Endodermal cell (in vitro differentiated cells): Measurements from ENCODE around the gene SNX30. TPM values are rescaled to one million over a fixed set of nuclear protein-coding genes. Genes with fewer than 3 reads are reported as not detected.

Source experiments
- DNase-seq: peaks from one replicate; pipeline ENCODE4 v3.0.0-alpha.2; 2017
- H3K27ac ChIP-seq: 2 replicates; pipeline ENCODE4 v1.5.1; 2013; ENCODE audit warnings: mild to moderate bottlenecking, low read depth, low read length, moderate library complexity
- H3K27me3 ChIP-seq: 2 replicates; pipeline ENCODE4 v1.6.1; 2013; ENCODE audit warnings: mild to moderate bottlenecking, low read length, moderate library complexity; ENCODE audit not compliant: insufficient read depth, control insufficient read depth, poor library complexity, severe bottlenecking
- H3K36me3 ChIP-seq: 2 replicates; pipeline ENCODE4 v1.7.0; 2013; ENCODE audit warnings: mild to moderate bottlenecking, low read length, moderate library complexity; ENCODE audit not compliant: control insufficient read depth, insufficient read depth
- H3K4me1 ChIP-seq: one replicate; pipeline ENCODE4 v1.7.0; 2013; ENCODE audit warnings: low read length; ENCODE audit not compliant: control insufficient read depth, insufficient read depth
- H3K4me3 ChIP-seq: 2 replicates; pipeline ENCODE4 v1.5.1; 2013; ENCODE audit warnings: mild to moderate bottlenecking, low read length, moderate library complexity
- H3K9ac ChIP-seq: 2 replicates; pipeline ENCODE4 v1.6.1; 2013; ENCODE audit warnings: mild to moderate bottlenecking, low read length, moderate library complexity; ENCODE audit not compliant: poor library complexity, severe bottlenecking; ENCODE audit errors: extremely low read depth
- H3K9me3 ChIP-seq: 2 replicates; pipeline ENCODE4 v1.6.1; 2013; ENCODE audit warnings: mild to moderate bottlenecking, low read length, moderate library complexity; ENCODE audit not compliant: control insufficient read depth
- H3K27ac Mint-ChIP-seq: 2 replicates; pipeline ENCODE4 v1.8.0; 2020; ENCODE audit warnings: mixed read lengths
- H3K27me3 Mint-ChIP-seq: 2 replicates; pipeline ENCODE4 v1.8.0; 2021; ENCODE audit warnings: mild to moderate bottlenecking, mixed read lengths; ENCODE audit not compliant: insufficient read depth
- H3K36me3 Mint-ChIP-seq: 2 replicates; pipeline ENCODE4 v1.8.0; 2020; ENCODE audit warnings: low read depth, mixed read lengths
- H3K4me1 Mint-ChIP-seq: 2 replicates; pipeline ENCODE4 v1.8.0; 2020; ENCODE audit warnings: mixed read lengths
- H3K4me3 Mint-ChIP-seq: 2 replicates; pipeline ENCODE4 v1.8.0; 2020; ENCODE audit warnings: mild to moderate bottlenecking, moderate library complexity, mixed read lengths
- H3K9me3 Mint-ChIP-seq: 2 replicates; pipeline ENCODE4 v1.8.0; 2020; ENCODE audit warnings: mild to moderate bottlenecking, mixed read lengths
- WGBS, 2 experiments: methylation state at CpG; one replicate each; pipeline versions ENCODE4 v1.1.5 to v1.1.7; 2013; ENCODE audit warnings: missing lambda C conversion rate in 2 of 2, mixed read lengths in 1 of 2; ENCODE audit not compliant: insufficient coverage in 1 of 2, insufficient read length in 1 of 2; 5-methylcytosine and 5-hydroxymethylcytosine counted together
- total RNA-seq, 2 donors: library from RNA; stranded (reverse); fragmentation: NEBNext Ultra II Directional in 1 of 2; extraction: Animal tissue kit (Norgen Biotek cat#: 25700) in 1 of 2; gene quantifications; 2 replicates in 1 of 2; 3 replicates in 1 of 2; pipeline ENCODE4 v1.2.1, GENCODE V29; 2021
- TF ChIP-seq, protein P1 (sequence below): fragments of 200-600 bp; sonication (generic); conservative IDR thresholded peaks from 2 replicates; pipeline ENCODE4 v1.5.0; 2021; ENCODE audit warnings: antibody characterized with exemption, mild to moderate bottlenecking

The SNX30 gene
- total RNA-seq, 2 donors from 2014 or later = 11.8 to 14.8 TPM

DNA sequence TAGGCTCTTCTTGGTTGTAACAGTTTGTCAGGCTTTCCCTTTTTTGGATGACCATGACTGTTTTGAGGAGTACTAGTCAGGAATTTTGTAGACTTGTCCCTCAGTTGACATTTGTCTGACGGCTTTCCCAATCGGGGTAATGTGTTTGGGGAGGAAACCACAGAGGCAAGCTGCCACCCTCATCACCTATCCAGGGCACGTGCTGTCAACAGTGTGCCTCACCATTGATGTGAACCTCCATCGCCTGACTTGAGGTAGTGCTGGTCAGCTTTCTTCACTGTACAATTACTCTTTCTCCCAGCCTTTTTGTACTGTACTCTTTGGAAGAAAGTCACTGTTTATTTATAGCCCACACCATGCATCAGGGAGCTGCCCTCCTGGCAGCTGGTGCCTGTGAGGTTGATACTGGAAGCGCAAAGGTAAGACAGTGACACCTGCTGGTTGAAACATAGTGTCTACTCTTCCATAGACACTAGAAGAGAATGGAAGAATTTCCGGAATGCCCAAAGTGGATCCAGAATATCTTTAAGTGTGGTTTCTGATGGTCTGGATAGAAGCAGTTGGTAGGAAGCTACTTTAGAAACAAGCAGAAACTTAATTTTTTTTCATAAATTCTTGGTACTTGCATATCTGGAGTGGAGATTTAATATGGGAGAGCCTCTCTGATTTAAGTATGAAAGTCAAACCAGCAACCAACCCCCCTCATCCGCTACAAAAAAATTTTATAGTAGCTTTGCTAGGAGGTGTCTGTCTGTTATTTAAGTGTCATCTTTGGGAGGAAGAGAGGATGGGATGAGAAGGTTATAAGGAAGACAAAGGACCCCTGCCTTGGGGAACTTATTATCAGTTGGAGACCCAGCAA lies 69.3 kb downstream of the SNX30 start:
- Histone ChIP-seq H3K27me3 (no peaks in the 10 kb centered on the region), H3K36me3 (no peaks in the 10 kb centered on the region), H3K27ac (no peak overlapping the region), H3K4me3 (no peak overlapping the region), H3K9ac (no peak overlapping the region), H3K4me1 (no peaks in the 10 kb centered on the region), H3K9me3 (no peaks in the 10 kb centered on the region)
- Mint-ChIP-seq H3K4me1 (no peaks in the 10 kb centered on the region), H3K4me3 (no peak overlapping the region), H3K27me3 (no peaks in the 10 kb centered on the region), H3K36me3 (peaks cover 19% of the 10 kb centered on the region), H3K9me3 (no peaks in the 10 kb centered on the region), H3K27ac (no peak overlapping the region)
- TF ChIP-seq, protein P1, sequence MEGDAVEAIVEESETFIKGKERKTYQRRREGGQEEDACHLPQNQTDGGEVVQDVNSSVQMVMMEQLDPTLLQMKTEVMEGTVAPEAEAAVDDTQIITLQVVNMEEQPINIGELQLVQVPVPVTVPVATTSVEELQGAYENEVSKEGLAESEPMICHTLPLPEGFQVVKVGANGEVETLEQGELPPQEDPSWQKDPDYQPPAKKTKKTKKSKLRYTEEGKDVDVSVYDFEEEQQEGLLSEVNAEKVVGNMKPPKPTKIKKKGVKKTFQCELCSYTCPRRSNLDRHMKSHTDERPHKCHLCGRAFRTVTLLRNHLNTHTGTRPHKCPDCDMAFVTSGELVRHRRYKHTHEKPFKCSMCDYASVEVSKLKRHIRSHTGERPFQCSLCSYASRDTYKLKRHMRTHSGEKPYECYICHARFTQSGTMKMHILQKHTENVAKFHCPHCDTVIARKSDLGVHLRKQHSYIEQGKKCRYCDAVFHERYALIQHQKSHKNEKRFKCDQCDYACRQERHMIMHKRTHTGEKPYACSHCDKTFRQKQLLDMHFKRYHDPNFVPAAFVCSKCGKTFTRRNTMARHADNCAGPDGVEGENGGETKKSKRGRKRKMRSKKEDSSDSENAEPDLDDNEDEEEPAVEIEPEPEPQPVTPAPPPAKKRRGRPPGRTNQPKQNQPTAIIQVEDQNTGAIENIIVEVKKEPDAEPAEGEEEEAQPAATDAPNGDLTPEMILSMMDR = peak; percentile 84
- DNase-seq = peak; percentile 68
- 80 to 85% methylated on average over 5 to 7 of the region's 7 CpGs for WGBS, 2 experiments

DNA sequence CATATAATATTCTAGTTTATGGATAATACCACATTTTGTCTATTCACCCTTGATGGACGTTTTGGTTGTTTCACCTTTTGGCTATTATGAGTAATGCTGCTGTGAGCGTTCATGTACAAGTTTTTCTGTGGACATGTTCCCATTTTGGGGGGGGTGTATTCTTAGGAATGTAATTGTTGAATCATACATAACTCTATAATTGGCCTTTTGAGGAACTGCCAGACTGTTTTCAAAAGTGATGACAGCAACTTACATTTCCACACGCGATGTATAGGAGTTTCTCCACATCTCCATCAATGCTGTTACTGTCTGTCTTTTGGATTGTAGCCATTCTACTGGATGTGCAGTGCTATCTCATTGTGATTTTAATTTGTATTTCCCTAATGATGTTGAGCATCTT lies 70.3 kb downstream of the SNX30 start:
- TF ChIP-seq, protein P1 = no peak

DNA sequence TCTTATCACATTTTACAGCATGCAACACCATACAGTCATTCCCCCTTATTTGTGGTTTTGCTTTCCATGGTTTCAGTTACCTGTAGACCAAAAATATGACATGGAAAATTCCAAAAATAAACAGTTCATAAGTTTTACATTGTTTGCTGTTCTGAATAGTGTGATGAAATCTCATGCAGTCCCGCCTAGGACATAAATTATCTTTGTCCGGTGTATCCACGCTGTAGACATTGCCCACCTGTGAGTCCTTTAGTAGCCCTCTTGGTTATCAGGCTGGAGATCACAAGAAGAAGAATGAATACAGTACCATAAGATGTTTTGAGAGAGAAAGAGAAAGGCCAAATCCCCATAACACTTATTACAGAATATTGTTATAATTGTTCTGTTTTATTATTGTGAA lies 72.1 kb downstream of the SNX30 start:
- Mint-ChIP-seq H3K9me3 (no peaks in the 10 kb centered on the region), H3K27me3 (no peaks in the 10 kb centered on the region), H3K4me3 (no peak overlapping the region), H3K4me1 (no peaks in the 10 kb centered on the region), H3K27ac (no peak overlapping the region), H3K36me3 (peaks cover 20% of the 10 kb centered on the region)
- H3K9me3 ChIP-seq = no peaks in the 10 kb centered on the region
- TF ChIP-seq, protein P1 = no peak
- DNase-seq = no peak
- no peak overlapping the region for H3K9ac ChIP-seq
- no peaks in the 10 kb centered on the region for H3K27me3 ChIP-seq
- 97 to 100% methylated on average over 2 to 3 of the region's 3 CpGs for WGBS, 2 experiments
- no peaks in the 10 kb centered on the region for H3K36me3 ChIP-seq
- H3K4me3 ChIP-seq = no peak overlapping the region
- no peak overlapping the region for H3K27ac ChIP-seq
- H3K4me1 ChIP-seq = no peaks in the 10 kb centered on the region

More for the DNA sequence above, 70.3 kb downstream of the SNX30 start:
- no peak for DNase-seq
- Histone ChIP-seq H3K9me3 (no peaks in the 10 kb centered on the region), H3K9ac (no peak overlapping the region), H3K4me3 (no peak overlapping the region), H3K27me3 (no peaks in the 10 kb centered on the region), H3K36me3 (no peaks in the 10 kb centered on the region), H3K27ac (no peak overlapping the region), H3K4me1 (no peaks in the 10 kb centered on the region)
- H3K4me1 Mint-ChIP-seq = no peaks in the 10 kb centered on the region
- no peaks in the 10 kb centered on the region for H3K27me3 Mint-ChIP-seq
- H3K27ac Mint-ChIP-seq = no peak overlapping the region
- peaks cover 20% of the 10 kb centered on the region for H3K36me3 Mint-ChIP-seq
- 95 to 100% methylated on average over 2 to 4 of the region's 4 CpGs for WGBS, 2 experiments
- H3K9me3 Mint-ChIP-seq = no peaks in the 10 kb centered on the region
- H3K4me3 Mint-ChIP-seq = no peak overlapping the region
